ENCODE data around the gene COQ7.

The COQ7 gene

DNA sequence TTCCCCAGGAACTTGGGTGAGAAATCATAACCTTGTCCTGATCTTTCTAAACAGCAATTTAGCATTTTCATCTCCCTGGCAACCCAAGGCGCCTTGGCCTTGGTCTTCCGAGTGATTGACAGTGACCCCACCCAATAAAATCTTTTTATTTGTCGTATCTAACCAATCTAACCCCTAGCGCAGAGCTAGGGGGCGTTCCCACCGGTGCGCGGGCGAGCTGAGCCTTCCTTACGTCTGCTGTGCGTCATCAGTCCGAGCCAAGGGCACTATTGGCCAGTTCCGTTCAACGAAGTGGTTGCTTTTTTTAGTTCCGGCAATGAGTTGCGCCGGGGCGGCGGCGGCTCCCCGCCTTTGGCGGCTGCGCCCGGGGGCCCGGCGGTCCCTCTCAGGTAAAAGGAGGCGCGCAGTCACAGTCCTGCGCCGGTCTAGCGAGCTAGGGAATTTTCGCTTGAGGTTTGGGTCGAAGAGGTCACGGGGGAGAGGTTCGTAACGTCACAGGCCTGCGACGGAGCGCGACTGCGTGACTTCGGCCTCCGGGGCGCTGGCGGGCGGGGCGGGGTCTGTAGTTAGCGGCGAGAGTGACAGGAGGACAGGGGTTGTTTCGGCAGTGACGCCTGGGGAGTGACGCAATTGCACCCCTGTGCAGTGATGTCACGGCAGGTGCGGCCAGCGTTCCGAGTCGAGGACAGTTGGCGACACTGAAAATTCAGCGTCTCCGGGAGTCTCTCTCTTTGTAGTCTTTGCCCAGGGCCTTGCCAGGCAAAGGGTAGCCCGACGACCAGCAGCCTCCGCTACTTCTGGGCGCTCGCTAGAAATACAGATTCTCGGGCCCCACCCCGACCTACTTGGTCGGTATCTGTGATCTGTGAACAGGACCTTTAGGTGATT lies at the start of gene COQ7:
COQ7 (plus strand) TSS at position 266 of the 888 bp plus-strand sequence; CDS start at position 317, 51 bp downstream.
- peak; percentile 99 for DNase-seq

DNA sequence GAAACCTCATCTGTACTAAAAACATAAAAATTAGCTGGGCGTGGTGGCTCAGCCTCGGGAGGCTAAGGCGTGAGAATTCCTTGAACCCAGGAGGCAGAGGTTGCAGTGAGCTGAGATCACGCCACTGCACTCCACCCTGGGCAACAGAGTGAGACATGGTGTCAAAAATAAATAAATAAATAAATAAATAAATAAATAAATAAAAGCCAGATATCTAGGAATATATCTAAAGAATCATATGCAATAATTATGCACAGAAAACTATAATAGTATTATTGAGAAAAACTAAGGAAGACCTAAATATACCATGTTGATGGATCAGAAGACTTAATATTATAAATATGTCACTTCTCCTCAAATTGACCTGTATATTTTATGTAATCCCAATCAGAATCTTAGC lies 46.7 kb upstream of the COQ7 start:
- DNase-seq, result no peak

DNA sequence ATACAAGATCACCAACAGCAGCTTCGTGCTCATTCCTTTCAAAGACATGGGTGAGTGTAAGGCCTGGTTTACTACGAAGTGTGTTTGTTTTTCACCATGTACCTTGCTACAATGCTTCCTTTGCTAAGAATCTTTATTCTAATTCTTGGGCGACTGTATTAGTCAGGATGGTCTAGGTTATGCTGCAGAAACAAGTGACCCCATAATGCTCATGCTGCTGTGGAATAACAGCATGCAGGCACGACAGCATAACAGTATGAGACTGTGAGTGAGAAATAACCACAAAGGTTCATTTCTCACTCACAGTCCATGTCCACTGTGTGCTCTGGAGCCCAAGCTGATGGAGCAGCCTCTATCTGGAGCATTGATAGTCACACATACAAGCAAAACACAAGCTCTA lies 45.7 kb upstream of the COQ7 start:
- DNase-seq, result no peak

GRCh38 chr16:19027416-19027815 lies 40.0 kb upstream of the COQ7 start:
- no peak for DNase-seq

DNA sequence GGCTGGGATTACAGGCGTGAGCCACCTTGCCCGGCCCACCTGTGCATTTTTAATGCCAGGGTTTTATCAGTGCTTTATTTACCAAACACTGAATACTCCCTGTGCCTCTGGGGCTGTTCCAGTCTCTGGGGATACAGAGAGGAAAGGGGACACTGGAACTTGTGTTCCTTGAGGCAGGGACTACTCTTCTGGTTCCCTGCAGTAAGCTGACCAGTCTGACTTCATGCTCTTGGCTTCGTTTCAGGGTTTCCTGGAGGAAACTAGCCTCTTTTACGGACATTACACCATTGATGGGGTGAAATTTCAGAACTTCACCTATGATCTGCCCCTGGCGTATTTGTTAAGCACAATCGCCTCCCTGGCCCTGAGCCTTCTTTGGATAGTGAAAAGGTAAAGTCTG lies 37.4 kb upstream of the COQ7 start:
- DNase-seq, result no peak

GRCh38 chr16:19031738-19032137 lies 35.7 kb upstream of the COQ7 start:
- DNase-seq, result no peak

DNA sequence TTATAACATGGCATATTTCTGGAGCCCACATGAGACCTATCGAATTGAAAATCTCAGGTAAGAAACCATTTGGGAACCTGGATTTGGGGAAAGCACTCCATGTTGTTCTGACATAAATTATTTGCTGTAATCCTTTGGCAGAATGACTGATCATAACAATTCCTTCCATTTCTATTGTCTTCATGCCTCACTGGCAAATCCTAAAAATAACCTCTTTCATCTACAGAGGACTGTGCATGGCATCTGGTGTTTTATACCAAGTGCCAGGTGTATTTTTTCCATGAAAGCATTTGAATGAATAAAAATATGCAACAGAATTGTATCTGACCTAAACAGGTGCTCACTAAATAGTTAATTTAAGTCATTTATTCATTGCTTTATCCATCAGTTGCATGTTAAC lies 33.7 kb upstream of the COQ7 start:
- DNase-seq, result no peak

GRCh38 chr16:19040400-19040799 lies 27.0 kb upstream of the COQ7 start:
- no peak for DNase-seq

DNA sequence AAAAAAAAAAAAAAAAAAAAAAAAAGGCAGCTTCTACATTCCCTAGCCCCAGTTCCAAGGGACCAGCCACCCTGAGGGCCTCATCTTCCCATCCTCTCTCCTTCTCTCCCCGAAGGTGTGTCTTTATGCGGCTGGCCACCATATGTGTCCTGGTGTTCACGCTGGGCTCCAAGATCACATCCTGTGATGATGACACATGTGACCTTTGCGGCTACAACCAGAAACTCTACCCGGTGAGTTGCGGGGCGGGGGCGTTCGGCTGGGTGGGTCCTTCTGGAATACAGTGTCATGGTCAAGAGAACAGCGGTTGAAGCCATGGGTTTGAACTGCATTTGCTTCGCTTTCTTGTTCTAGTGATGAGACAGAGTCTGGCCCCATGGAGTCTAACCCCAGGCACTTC lies 22.6 kb upstream of the COQ7 start:
- DNase-seq, result no peak

DNA sequence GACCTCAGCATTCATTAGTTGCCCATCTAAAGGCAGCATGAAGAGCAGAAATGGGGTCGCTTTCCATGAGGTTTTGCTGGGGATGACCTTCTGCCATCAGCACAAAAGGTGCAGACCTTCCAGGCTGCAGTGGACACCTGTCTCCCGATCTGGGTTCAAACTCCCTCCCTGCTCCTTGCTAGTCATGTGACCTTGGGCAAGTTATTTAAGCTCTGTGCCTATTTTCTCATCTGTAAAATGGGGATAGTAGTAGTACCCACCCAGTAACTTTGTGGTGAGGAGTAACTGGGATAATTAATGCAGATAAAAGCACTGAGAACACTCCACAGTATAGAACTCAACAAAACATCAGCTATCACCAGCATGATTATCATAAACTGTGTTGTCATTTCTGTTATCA lies 21.4 kb upstream of the COQ7 start:
- no peak for DNase-seq

- no peak for DNase-seq
Observed at GRCh38 chr16:19062706-19063105, 4.7 kb upstream of the COQ7 start.

- no peak for DNase-seq
Observed at GRCh38 chr16:19066988-19067348, 446 bp upstream of the COQ7 start.

DNA sequence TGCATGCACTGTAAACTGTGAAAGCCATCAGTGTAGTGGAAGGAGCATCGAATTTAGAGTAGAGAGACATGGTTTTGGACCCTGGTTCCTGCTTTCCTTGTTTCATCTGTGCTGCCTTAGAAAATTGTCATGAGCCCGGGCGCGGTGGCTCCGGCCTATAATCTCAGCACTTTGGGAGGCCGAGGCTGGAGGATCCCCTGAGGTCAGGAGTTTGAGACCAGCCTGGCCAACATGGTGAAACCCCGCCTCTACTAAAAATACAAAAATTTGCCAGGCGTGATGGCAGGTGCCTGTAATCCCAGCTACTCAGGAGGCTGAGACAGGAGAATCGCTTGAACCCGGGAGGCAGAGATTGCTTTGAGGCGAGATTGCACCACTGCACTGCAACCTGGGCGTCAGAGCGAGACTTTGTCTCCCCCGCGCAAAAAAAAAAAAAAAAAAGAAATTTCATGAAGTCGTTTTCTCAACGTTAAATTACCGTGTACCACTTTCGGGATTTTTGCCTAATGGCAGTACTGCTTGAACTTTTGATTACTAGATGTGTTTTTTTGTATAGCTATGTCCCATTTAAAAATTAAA lies 912 bp downstream of the COQ7 start:
- no peak for DNase-seq

DNA sequence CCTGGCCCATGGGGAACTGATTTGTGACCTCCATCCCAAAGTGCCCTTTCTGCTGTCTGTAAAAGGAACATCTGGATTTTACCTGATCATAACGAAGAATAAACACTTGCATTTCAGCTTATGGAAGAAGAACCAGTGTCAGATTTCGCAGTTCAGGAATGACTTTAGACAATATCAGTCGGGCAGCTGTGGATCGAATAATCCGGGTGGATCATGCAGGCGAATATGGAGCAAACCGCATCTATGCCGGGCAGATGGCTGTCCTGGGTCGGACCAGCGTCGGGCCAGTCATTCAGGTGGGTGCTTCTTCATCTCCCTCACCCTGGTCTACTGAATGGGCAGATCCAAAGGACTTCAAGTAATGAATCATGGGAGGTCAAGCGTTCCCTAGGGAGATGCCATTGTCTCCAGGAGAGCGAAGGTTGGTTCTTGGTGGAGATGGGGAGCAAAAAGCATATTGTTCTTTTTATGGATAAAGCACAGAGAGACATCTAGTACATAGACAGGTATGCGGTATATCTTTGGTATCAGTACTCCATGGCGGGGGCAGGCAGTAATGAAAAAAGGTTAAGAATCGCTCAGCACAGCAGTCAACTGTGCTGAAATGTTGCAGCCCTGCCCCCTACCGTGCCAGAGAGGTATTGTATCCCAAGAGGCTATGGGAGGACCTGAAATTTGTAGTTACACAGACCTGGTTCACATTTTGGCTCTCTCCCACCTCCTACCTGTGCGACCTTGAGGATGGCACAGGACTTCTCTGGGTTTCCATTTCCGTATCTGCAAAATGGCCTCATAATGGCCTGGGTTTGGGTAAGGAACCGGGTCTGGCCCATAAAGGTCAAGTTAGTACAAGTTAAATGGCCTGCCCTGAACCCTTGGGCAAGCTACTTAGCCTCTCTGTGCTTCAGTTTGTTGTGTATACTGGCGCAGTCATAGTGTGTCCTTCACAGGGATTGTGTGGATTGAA lies 4.7 kb downstream of the COQ7 start:
- DNase-seq, result peak; percentile 68

GRCh38 chr16:19073344-19073743 lies 5.9 kb downstream of the COQ7 start:
- DNase-seq, result no peak

- DNase-seq, result no peak
Observed at GRCh38 chr16:19073863-19074262, 6.4 kb downstream of the COQ7 start.

- DNase-seq, result no peak
Observed at GRCh38 chr16:19075511-19075910, 8.1 kb downstream of the COQ7 start.

DNA sequence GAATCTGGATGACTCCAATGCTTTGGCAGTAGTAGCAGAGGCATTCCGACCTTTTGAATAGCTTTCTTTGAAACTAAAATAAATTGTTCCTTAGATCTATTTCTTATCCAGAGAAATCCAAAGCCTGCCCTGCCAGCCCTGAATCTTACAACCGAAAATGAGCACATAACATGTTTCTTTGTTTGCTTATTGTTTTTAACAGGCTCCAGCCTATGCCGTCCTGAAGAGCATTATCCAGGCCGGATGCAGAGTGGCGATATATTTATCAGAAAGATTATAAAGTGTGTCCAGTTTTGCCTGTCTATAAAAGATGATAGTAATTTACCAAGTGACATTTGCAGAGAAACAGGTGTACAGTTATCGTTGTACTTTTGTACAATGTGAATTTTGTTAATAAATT lies 10.5 kb downstream of the COQ7 start:
- DNase-seq, result no peak

- DNase-seq, result no peak
Observed at GRCh38 chr16:19083670-19084069, 16.3 kb downstream of the COQ7 start.

GRCh38 chr16:19084139-19084538 lies 16.7 kb downstream of the COQ7 start:
- DNase-seq, result no peak

GRCh38 chr16:19084879-19085278 lies 17.5 kb downstream of the COQ7 start:
- DNase-seq, result no peak

DNA sequence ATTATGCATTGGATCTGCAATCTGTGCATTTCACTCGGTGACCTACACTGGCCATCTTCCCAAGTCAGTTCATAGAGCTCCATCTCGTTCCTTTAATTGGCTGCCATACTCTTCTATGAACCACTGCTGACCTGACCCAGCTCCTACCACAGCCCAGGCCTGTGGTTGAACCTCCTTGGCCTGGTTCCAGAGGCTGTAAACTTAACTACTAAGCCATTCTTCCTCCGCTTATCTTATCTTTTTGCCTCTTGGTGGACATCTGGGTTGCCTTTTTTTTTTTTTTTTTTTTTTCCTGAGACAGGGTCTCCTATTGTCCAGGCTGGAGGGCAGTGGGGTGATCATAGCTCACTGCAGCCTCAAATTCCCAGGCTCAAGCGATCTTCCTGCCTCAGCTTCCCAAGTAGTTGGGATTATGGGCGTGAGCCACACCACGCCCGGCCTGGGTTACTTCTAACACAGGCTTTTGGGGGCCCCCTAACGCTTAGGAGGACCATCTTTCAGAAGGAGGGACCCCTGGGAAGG lies 18.3 kb downstream of the COQ7 start:
- DNase-seq, result no peak
